ENCODE measurements around the gene NR2C1.
"Not testable (repeated sequence)": the region's sequence is repeated elsewhere in the genome, so short reads cannot be mapped to it uniquely, and the experiment has no call there.

Gene NR2C1

DNA sequence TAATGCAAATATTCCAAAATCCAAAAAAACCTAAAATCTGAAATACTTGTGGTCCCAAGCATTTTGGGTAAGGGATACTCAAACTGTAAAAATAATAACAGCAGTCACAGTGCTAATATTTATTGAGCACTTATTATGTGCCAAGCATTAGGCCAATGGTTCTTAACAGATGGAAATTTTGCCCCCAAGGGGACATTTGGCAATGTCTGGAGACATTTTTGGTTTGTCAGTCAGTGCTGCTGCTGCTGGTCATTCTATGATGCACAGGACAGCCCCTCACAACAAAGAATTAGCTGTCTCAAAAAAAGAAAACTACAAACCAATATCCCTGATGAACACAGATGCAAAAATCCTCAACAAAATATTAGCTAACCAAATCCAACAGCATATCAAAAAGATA, 75.7 kb downstream of the NR2C1 start:
- DNase-seq = no peak

DNA sequence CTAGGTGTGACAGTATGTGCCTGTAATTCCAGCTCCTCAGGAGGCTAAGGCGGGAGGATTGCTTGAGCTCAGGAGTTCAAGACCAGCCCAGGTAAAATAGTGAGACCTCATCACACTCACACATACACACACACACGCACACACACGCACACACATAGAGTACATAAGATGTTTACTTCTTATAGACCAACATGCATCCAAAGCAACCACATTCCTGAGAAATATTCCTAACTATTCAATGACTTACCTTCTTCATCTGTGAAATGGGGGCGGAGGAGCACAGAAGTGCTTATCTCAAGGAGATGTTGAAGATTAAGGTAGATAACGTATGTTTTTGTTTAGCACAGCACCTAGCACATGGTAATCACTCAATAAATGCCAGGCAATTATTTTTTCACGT, 76.4 kb downstream of the NR2C1 start:
- DNase-seq = no peak

DNA sequence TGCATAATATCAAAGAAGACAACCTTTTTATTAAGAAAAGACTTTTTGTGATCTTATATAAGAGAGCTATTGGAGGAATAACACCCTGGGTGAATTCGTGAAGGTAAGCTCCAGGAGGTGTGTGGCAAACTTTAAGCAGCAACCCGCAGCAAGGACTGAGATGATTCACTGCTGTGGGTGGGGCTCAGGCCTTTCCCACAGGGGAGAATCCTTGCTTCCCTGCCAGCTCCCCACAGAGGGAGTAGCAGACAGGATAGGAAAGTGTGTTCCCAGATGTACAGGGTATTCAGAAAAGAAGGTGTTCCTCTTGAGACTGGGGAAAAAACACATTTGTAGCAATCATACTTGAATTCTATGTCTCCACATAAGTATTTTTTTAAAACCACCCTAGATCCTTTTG, 79.1 kb downstream of the NR2C1 start:
- no peak for DNase-seq

DNA sequence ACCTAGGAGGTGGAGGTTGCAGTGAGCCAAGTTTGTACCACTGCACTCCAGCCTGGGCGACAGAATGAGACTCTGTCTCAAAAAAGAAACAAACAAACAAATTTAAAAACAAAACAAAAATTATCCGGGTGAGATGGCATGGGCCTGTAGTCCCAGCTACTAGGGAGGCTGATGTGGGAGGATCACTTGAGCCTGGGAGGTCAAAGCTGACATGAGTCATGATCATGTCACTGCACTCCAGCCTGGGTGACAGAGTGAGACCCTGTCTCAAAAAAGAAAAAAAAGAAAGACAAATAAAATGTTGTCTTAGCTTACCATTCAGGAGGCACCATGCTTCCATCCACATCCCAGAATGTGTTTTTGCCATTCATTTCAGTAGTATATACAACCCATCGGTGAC, 79.6 kb downstream of the NR2C1 start:
- not testable (repeated sequence) for DNase-seq

DNA sequence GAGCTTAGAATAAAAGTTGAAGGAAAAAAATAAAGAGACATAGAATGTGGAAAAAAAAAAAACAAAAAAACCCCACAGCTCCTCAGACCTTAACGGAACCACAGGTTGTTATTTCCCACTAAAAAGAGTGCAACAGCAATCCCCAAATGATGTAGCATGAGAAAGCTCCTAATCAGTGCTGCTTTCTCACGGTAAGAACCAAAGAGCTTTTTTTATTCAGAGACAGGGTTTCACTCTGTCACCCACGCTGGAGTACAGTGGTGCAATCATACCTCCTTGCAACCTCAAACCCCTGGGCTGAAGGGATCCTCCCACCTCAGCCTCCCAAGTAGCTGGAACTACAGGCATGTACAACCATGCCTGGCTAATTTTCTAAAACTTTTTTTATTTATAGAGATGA, 83.2 kb downstream of the NR2C1 start:
- no peak for DNase-seq

DNA sequence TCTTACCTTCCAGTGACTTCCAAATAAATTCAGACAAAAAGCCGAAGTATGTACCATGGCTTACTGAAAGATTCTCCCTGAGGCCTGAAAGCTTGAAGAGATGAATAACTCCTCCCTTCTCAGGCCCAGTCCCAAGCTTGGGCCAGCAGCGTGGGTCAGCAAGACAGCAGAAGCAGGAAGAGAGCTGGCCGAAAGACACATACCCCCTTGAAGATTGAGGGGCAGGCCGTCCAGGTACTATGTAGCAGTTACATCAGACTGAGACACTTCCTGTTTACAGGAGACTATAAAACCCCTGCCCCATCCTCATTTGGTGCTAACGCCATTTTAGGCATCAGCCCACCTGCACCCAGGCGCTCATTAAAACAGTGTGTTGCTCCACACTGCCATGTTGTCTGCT, 84.9 kb downstream of the NR2C1 start:
- DNase-seq = peak; percentile 44

DNA sequence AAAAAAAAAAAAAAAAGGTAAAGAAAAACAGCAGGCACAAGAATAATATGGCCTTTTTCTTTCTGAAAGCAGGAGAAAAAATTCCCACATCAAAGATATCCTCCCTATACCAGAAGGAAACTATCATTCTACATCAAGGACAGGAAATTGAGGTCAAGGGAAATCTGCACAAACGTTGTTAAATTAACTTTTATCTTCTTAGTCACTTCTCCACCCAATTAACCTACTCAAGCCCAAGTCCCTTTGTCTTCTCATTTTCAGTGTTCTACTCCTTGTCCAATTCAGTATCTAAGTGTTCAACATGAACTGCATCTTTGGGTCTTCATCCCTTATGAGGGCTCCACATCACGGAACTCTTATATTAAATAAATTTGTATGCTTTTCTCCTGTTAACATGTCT, 85.6 kb downstream of the NR2C1 start:
- peak; percentile 54 for DNase-seq

DNA sequence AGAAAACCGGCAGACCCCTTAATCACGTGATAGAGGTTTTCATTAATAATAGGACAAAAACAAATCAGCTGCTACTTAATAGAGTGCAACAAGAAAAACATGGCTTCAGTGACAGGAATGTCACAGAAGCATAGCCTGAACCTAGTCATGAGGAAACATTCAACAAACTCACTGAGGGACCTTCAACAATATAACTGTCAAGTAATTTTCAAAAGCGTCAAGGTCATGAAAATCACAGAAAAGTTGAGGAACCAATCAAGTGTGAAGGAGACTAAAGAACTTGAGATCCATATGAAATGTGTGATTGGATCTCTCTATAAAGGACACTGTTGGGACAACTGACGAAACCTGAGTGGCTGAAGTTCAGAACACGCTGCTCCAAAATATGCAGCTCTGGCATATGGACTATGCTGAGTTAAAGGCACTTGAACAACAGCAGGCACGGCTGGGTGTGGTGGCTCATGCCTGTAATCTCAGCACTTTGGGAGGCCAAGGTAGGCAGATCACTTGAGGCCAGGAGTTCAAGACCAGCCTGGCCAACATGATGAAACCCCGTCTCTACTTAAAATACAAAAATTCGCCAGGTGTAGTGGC, 86.2 kb downstream of the NR2C1 start:
- no peak for DNase-seq

DNA sequence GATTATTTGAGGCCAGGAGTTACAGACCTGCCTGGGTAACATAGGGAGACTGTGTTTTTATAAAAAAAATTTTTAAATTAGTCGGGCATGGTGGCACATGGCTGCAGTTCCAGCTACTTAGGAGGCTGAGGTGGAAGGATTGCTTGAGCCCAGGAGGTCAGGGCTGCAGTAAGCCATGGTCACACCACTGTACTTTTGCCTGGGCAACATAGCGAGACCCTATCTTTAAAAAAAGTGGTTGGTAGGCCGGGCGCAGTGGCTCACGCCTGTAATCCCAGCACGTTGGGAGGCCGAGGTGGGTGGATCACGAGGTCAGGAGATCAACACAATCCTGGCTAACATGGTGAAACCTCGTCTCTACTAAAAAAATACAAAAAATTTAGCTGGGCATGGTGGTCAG, 88.3 kb downstream of the NR2C1 start:
- DNase-seq = not testable (repeated sequence)

DNA sequence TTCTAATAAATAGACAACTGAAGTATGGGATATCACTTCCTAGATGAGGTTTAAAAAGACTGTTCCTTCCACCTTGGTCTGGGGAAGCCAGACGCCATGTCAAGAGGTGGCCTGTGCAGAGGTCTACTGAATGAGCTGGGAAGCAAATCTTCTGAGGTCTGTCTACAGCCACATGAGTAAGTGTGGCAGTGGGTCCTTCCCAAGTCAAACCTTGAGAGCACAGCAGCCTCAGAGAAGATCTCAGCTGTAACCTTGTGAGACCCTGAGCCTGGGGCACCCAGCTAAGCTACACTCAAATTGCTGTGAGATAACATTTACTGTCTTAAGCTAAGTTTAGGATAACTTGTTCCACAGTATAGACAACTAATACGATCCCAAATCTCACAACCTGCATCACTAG, 90.1 kb downstream of the NR2C1 start:
- DNase-seq = no peak

DNA sequence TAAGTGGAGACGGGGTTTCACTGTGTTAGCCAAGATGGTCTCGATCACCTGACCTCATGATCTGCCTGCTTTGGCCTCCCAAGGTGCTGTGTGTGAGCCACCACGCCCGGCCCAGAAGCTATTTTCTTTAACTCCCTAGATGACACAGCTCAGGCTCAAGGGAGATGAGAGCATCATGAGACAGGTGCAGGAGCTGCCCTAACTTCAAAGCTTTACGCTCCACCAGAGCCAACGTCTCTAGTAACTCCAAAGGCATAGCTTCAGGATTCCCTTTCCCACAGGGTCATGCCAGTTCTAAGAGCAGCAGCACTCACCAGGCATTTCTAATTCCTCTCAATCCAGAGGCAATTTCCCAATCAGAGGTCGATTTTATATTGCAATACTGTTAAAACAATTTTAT, 91.0 kb downstream of the NR2C1 start:
- no peak for DNase-seq

DNA sequence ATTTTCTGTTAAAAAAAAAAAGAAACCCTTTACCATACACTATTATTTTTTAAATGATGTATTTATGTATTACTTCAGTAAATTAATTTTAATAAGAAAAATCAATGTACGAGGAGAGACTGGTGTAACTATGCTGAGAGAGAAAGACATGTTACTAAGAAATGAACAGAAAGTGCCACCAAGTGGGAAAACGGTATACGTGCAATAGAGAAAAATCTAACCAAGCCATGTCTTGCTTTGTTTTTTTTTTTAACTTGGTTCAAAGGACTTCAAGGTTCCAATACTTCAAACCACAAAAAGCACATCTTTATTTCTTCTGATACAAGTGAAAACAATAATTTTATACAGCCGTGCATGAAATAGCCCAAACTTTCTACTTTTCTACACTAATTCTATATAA, 92.8 kb downstream of the NR2C1 start:
- DNase-seq = peak; percentile 34

DNA sequence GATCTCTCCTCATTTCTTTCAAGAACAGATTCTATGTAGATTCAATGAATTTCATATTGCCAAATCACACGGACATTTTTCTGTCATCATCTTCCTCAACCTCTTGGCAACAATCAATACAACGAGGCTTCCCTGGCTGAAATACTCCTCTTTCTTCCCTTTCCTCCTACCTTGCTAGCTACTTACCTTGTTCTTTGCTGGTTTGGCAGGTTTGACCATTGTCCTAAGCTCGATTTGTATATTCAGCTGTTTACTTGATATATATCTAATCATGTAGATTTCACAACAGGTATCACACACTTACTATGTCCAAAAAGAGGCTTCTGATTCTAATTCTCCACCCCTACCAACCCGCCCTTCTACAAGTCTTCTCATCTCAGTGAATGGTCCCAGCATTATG, 93.5 kb downstream of the NR2C1 start:
- no peak for DNase-seq

DNA sequence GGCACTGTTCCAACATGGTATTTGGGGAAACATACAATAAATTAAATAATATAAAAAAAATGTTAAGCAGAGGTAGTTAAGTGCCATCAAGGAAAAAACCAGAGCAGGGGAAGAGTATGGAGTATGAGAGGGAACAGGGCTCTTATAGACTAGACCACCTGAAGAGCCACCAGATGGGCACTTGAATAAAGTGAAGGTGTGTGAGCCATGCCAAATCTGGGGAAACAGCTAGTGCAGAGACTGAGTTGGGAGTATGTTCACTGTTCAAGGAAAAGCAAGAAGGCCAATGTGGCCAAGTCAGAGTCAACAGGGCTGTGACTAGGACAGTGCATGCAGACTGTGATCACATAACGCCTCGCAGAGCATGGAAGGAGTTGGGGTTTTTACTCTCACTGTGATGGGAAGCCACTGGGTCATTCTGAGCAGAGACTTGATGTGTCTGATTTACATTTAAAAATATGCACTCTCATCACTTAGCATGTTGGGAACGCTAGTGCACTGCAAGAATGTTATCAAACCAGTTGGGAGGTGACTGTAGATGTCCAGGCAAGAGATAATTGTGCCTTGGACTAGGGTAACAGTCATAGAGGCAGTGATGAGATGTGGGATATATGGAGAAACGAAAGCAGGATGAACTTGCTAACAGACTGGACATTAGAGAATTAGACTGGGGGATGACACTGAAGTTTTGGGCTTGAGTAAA, 95.5 kb downstream of the NR2C1 start:
- DNase-seq = no peak

DNA sequence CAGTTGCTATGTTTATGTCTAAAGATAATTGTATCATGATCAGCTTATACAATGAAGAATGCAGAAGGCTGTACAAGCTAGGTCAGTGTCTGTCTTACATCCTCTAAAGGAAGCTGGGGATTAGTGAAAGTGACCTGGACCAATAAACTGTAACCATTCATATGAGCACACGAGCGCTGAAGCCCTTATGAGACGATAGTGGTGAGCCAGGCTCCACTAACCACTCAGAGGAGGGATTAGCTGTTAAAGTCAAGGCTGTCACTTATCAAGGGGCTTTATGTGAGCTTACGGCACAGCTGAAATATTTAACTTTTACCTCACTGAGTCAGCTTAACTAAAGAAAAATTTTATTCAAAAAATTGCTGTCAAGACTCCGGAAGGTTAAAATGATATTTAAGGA, 100.2 kb downstream of the NR2C1 start:
- no peak for DNase-seq

DNA sequence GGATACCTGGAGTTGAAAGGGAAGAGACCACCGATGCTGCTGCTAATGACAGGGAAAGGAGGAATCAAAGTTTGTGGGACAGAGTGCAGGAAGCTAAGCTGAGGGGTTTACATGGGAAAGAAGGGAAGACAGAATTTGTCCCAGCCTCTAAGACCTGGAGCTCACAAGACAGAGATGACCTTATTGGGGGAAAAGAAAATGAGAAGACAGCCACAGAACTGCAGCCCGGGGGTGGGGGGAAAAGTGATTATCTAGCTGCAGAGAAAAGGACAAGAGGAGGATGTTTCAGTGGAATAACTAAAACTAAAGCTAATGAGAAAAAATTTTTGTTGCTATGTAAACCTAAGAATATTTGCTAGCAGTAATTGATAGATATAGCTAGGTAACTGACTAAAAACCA, 100.6 kb downstream of the NR2C1 start:
- no peak for DNase-seq

DNA sequence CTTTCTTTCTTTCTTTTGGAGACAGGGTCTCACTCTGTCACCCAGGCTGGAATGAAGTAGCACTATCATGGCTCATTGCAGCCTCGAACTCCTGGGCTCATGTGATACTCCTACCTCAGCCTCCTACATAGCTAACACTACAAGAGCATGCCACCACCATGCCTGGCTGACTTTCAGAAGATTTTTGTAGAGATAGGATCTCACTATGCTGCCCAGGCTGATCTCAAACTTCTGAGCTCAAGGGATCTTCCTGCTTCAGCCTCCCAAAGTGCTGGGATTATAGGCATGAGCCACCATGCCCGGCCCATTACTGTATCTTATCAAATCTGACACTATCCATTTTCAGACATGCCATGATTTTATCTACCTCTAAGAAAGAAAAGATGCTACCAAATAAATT, 101.5 kb downstream of the NR2C1 start:
- DNase-seq = no peak

DNA sequence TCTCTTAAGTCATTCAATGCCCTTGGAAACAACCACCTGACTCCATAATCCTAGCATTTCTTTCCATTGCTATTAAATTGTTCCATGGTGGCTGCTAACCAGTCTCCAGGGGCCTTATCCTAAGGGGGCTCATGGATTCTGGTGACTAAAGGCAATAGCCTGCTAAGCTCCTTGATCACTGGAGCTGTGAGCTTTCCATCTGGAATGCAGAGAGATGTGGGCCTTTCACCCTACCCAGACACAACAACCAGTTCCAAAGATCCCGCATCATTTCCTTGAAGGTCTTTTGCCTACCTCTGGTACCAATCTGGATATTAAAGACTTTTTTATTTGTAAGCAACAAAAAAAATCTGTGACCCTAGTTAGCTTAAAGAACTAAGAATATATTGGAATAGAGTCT, 102.9 kb downstream of the NR2C1 start:
- DNase-seq = no peak

Measured in CD4-positive, alpha-beta T cell treated with Interleukin-21 for 1 hour (primary cell).